Gastroesophageal sphincter (tissue), 4 donors: ENCODE data around the gene TRIP4. TPM values are rescaled to one million over a fixed set of nuclear protein-coding genes. Genes with fewer than 3 reads are reported as not detected.
"Not testable (repeated sequence)": the region's sequence is repeated elsewhere in the genome, so short reads cannot be mapped to it uniquely, and the experiment has no call there.

Source experiments
- ATAC-seq: fragments of 150-250 bp; one replicate; pipeline ENCODE4 v1.9.1; 2016; ENCODE audit warnings: mild to moderate bottlenecking, moderate library complexity
- H3K27ac ChIP-seq, 4 donors: fragments of 200-600 bp; sonication (generic) in 3 of 4; 1 replicate in 3 of 4; 2 replicates in 1 of 4; pipeline ENCODE4 v1.5.1; 2016 to 2019
- H3K27me3 ChIP-seq: fragments of 200-600 bp; sonication (generic); one replicate; pipeline ENCODE4 v1.5.1; 2019
- H3K36me3 ChIP-seq, 2 donors: fragments of 200-600 bp; sonication (generic); one replicate each; pipeline ENCODE4 v1.5.1; 2019; ENCODE audit warnings: control low read depth in 1 of 2
- H3K4me1 ChIP-seq, 3 donors: fragments of 200-600 bp; sonication (generic); 1 replicate in 2 of 3; 2 replicates in 1 of 3; pipeline ENCODE4 v1.5.1; 2016 to 2019; ENCODE audit warnings: control low read depth in 2 of 3
- H3K4me3 ChIP-seq, 2 donors: fragments of 200-600 bp; sonication (generic); one replicate each; pipeline ENCODE4 v1.5.1; 2019; ENCODE audit warnings: mild to moderate bottlenecking in 1 of 2, moderate library complexity in 1 of 2
- H3K9me3 ChIP-seq, 3 donors: fragments of 200-600 bp; sonication (generic); one replicate each; pipeline ENCODE4 v1.5.1; 2017 to 2019; ENCODE audit warnings: control low read depth in 2 of 3
- CTCF ChIP-seq, 4 experiments: fragments of 200-600 bp in 2 of 4; fragments of 450-650 bp in 2 of 4; sonication (generic) in 1 of 4; IDR thresholded peaks; one replicate each; pipeline ENCODE4 v1.5.1; 2017 to 2019; ENCODE audit warnings: antibody characterized with exemption in 4 of 4, mild to moderate bottlenecking in 2 of 4, moderate library complexity in 2 of 4
- EP300 ChIP-seq: sonication (generic); formaldehyde crosslinking; IDR thresholded peaks from one replicate; pipeline ENCODE4 v1.6.1; 2017; ENCODE audit warnings: antibody characterized with exemption, mild to moderate bottlenecking
- POLR2A ChIP-seq, 2 donors: fragments of 450-650 bp; IDR thresholded peaks; one replicate each; pipeline ENCODE4 v1.6.1; 2017; ENCODE audit warnings: antibody characterized with exemption in 2 of 2, mild to moderate bottlenecking in 2 of 2, moderate library complexity in 1 of 2
- POLR2AphosphoS5 ChIP-seq: sonication (generic); formaldehyde crosslinking; IDR thresholded peaks from one replicate; pipeline ENCODE4 v1.6.1; 2017; ENCODE audit warnings: antibody characterized with exemption
- WGBS, 2 donors: methylation state at CpG; one replicate each; pipeline ENCODE4 v1.1.5; 2018; ENCODE audit warnings: low coverage in 1 of 2; 5-methylcytosine and 5-hydroxymethylcytosine counted together
- total RNA-seq, 4 donors: library from RNA; depleted of rRNA; stranded (reverse); fragments of >200 nt; gene quantifications; one replicate each; pipeline ENCODE4 v1.1.0, GENCODE V29; 2016

TRIP4 gene
- total RNA-seq, 4 donors from 2014 or later, result 7.7 to 17.0 (median 11.1) TPM

DNA sequence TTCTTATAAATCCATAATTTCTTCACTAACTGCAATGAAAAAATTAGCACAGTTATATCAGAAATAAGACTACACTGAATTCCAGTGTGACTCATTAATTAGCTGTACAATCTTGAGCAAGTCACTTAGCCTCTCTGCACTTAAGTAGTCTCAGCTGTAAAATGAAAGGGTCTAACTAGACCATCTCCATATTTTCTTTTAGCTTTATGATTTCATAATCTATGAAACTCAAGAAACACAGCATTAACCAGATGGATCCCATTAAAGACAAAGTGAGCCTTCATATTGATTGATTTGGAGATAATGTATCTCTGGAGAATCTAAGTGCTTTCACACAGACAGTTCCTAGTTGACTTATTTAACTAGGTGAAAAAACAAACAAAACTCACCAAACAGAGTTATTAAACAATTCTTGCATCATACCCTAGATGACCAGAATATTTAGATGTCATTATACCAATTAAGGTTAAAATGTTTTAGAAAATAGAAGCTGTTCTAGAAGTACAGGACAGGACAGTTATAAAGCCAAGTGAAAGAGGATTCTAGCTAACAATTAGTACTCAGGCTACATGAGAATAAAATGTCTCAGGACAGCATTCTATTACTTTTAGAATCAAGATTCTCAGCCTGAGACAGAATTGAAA is 42.9 kb upstream of the TRIP4 start:
- TF ChIP-seq CTCF (IDR thresholded peaks at IDR 0.05) (no peak), POLR2AphosphoS5 (no peak), POLR2A (IDR thresholded peaks at IDR 0.05) (no peak), EP300 (no peak)
- Histone ChIP-seq H3K4me3 (no peak overlapping the region), H3K27me3 (no peaks in the 10 kb centered on the region), H3K4me1 (peaks cover 0 to 7% (median 0%) of the 10 kb centered on the region in 3 donors), H3K9me3 (no peaks in the 10 kb centered on the region), H3K36me3 (peaks cover 0 to 29% of the 10 kb centered on the region in 2 donors), H3K27ac (no peak overlapping the region)
- no peak for ATAC-seq

DNA sequence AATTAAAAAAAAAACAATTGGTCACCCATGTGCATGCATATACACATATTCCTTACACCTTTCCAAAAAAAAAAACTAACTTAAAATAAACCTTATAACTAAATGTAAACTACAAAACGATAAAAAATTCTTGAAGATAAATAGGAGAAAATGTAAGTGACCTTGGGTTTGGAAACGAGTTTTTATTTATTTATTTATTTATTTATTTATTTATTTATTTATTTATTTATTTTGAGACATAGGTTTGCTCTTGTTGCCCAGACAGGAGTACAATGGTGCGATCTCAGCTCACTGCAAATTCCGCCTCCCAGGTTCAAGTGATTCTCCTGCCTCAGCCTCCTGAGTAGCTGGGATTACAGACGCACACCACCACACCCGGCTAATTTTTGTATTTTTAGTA is 41.4 kb upstream of the TRIP4 start:
- ATAC-seq, H3K27ac ChIP-seq, H3K9me3 ChIP-seq, H3K4me1 ChIP-seq, H3K4me3 ChIP-seq, H3K27me3 ChIP-seq: not testable (repeated sequence)
- 91 to 93% methylated on average over 4 to 6 of the region's 6 CpGs for WGBS, 2 donors
- peaks cover 0 to 27% of the 10 kb centered on the region in 2 donors for H3K36me3 ChIP-seq

DNA sequence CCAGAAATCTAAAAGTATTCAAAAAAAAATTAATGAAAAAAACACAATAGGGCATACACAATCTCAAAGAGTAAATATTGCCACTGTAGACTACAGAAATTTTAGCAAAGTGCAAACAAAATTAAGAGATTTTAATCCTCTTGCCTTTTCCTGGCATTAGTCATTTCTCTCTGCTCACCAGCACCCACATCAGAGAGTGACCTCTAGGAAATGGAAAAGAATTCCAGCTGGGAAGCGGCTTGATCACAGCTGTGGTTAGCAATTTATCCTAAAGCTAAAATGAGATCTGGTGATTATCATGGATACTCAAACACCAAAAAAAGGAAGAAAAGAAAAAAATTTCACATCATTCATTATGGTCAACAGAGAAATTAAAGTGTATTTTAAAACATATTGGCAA is 39.2 kb upstream of the TRIP4 start:
- TF ChIP-seq CTCF (IDR thresholded peaks at IDR 0.05) (no peak), POLR2AphosphoS5 (no peak), POLR2A (IDR thresholded peaks at IDR 0.05) (no peak), EP300 (no peak)
- peaks cover 0 to 15% (median 0%) of the 10 kb centered on the region in 3 donors for H3K4me1 ChIP-seq
- H3K4me3 ChIP-seq, result no peak overlapping the region
- H3K36me3 ChIP-seq, result peaks cover 0 to 17% of the 10 kb centered on the region in 2 donors
- 78 to 86% methylated on average over 1 of the region's 1 CpG for WGBS, 2 donors
- ATAC-seq, result no peak
- H3K27ac ChIP-seq, result no peak overlapping the region
- H3K9me3 ChIP-seq, result no peaks in the 10 kb centered on the region
- H3K27me3 ChIP-seq, result no peaks in the 10 kb centered on the region

DNA sequence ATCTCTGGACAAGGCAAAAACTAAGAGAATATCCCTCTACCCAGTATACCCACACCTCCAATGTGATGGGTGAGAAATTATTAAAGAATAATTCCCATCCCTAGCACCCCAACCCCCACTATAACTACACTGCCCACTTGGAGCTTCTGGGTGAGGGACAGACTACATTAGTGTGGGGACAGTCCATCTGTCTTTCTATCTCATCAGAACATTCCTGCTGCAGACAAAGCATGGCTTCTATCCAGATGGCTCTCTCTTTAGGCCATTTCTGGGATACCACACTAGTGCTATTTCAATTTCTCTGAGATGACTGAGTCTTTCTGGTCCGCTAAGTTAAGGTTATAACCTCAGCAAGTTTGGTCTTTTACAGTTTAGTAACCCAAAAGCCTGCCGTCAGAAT is 38.3 kb upstream of the TRIP4 start:
- Histone ChIP-seq H3K27me3 (no peaks in the 10 kb centered on the region), H3K36me3 (peaks cover 0 to 17% of the 10 kb centered on the region in 2 donors), H3K9me3 (no peaks in the 10 kb centered on the region), H3K27ac (no peak overlapping the region), H3K4me3 (no peak overlapping the region), H3K4me1 (peaks cover 0 to 14% (median 0%) of the 10 kb centered on the region in 3 donors)
- WGBS, 2 donors, result 82 to 93% methylated on average over 2 of the region's 2 CpGs
- ATAC-seq, result no peak
- no peak for TF ChIP-seq EP300
- TF ChIP-seq CTCF (IDR thresholded peaks at IDR 0.05), result no peak
- no peak for TF ChIP-seq POLR2A (IDR thresholded peaks at IDR 0.05)
- TF ChIP-seq POLR2AphosphoS5, result no peak

GRCh38 chr15:64351265-64351664 is 36.4 kb upstream of the TRIP4 start:
- TF ChIP-seq EP300 (no peak), CTCF (IDR thresholded peaks at IDR 0.05) (no peak), POLR2A (IDR thresholded peaks at IDR 0.05) (no peak), POLR2AphosphoS5 (no peak)

More at GRCh38 chr15:64351265-64351664, 36.4 kb upstream of the TRIP4 start:
- Histone ChIP-seq H3K27ac (no peak overlapping the region), H3K4me1 (peaks cover 0 to 25% (median 5%) of the 10 kb centered on the region in 3 donors), H3K27me3 (no peaks in the 10 kb centered on the region), H3K9me3 (no peaks in the 10 kb centered on the region), H3K36me3 (peaks cover 0 to 17% of the 10 kb centered on the region in 2 donors), H3K4me3 (no peak overlapping the region)
- no peak for ATAC-seq
- 70 to 75% methylated on average over 4 to 6 of the region's 7 CpGs for WGBS, 2 donors
